IMR-90 (cell line): Measurements from ENCODE around the gene E2F3. TPM values are rescaled to one million over a fixed set of nuclear protein-coding genes. Genes with fewer than 3 reads are reported as not detected.

Source experiments
- ATAC-seq: fragments of 200-7000 bp; cut with Tn5 transposase; 2 replicates; pipeline ENCODE4 v1.9.1; 2020; ENCODE audit warnings: low read depth, mild to moderate bottlenecking, moderate library complexity
- BruUV-seq: library from RNA; stranded (reverse); fragments of 400-500 nt; replicated peaks from 2 replicates; lab custom pipeline; 2021; lab: Mats Ljungman, UMichigan
- CTCF ChIA-PET: fragments of 300-600 bp; formaldehyde crosslinking; extraction: SDS; loops from one replicate; lab custom pipeline; 2021; ENCODE audit warnings: antibody characterized with exemption; lab: Yijun Ruan, JAX
- POLR2A ChIA-PET: fragments of 300-600 bp; sonication (Branson Sonifier 250); formaldehyde crosslinking; loops from one replicate; lab custom pipeline; 2022; ENCODE audit warnings: antibody characterized with exemption; ENCODE audit not compliant: unreplicated experiment; lab: Charles Lee
- DNase-seq: peaks from one replicate; pipeline ENCODE4 v3.0.0; 2013
- H2AFZ ChIP-seq: replicated peaks from 2 replicates; pipeline ENCODE3; 2013; ENCODE audit warnings: low read length, mild to moderate bottlenecking; ENCODE audit not compliant: poor library complexity
- H2AK5ac ChIP-seq: 2 replicates; pipeline ENCODE4 v1.6.1; 2013; ENCODE audit warnings: low read depth, low read length, inconsistent platforms
- H2AK9ac ChIP-seq: replicated peaks from 2 replicates; pipeline ENCODE3; 2013; ENCODE audit warnings: mild to moderate bottlenecking, low read depth, low read length, moderate library complexity; ENCODE audit not compliant: poor library complexity
- H2BK120ac ChIP-seq: 2 replicates; pipeline ENCODE4 v1.6.1; 2013; ENCODE audit warnings: low read depth, low read length, inconsistent platforms
- H2BK15ac ChIP-seq: 3 replicates; pipeline ENCODE4 v1.6.1; 2013; ENCODE audit warnings: low read depth, low read length, inconsistent platforms
- H2BK20ac ChIP-seq: 2 replicates; pipeline ENCODE4 v1.6.1; 2013; ENCODE audit warnings: low read depth, mild to moderate bottlenecking, inconsistent platforms, low read length, moderate library complexity
- H2BK5ac ChIP-seq: 2 replicates; pipeline ENCODE4 v1.6.1; 2013; ENCODE audit warnings: mild to moderate bottlenecking, low read depth, low read length, inconsistent platforms; ENCODE audit not compliant: poor library complexity, severe bottlenecking
- H3K14ac ChIP-seq: replicated peaks from 2 replicates; pipeline ENCODE4 v1.6.1; 2013; ENCODE audit warnings: low read depth, low read length, inconsistent platforms
- H3K18ac ChIP-seq: 2 replicates; pipeline ENCODE4 v1.6.1; 2013; ENCODE audit warnings: low read depth, low read length, control low read depth
- H3K23ac ChIP-seq: 2 replicates; pipeline ENCODE4 v1.6.1; 2013; ENCODE audit warnings: low read depth, low read length, inconsistent platforms
- H3K27ac ChIP-seq: 2 replicates; pipeline ENCODE4 v1.5.1; 2013; ENCODE audit warnings: mild to moderate bottlenecking, control low read depth, low read length; ENCODE audit not compliant: insufficient read depth
- H3K27me3 ChIP-seq: 2 replicates; pipeline ENCODE4 v1.6.1; 2013; ENCODE audit warnings: low read length; ENCODE audit not compliant: control insufficient read depth, insufficient read depth
- H3K36me3 ChIP-seq: 2 replicates; pipeline ENCODE4 v1.6.1; 2013; ENCODE audit warnings: low read length, mixed read lengths; ENCODE audit not compliant: control insufficient read depth, insufficient read depth
- H3K4ac ChIP-seq: 2 replicates; pipeline ENCODE4 v1.6.1; 2013; ENCODE audit warnings: low read depth, low read length, inconsistent platforms
- H3K4me1 ChIP-seq: 2 replicates; pipeline ENCODE4 v1.6.1; 2013; ENCODE audit warnings: low read length, mixed read lengths; ENCODE audit not compliant: control insufficient read depth, insufficient read depth
- H3K4me2 ChIP-seq: 2 replicates; pipeline ENCODE4 v1.6.1; 2013; ENCODE audit warnings: low read depth, mild to moderate bottlenecking, control low read depth, low read length, moderate library complexity
- H3K4me3 ChIP-seq: 2 replicates; pipeline ENCODE4 v1.5.1; 2013; ENCODE audit warnings: low read depth, mild to moderate bottlenecking, control low read depth, low read length, moderate library complexity; ENCODE audit not compliant: insufficient read depth
- H3K56ac ChIP-seq: 2 replicates; pipeline ENCODE4 v1.6.1; 2013; ENCODE audit warnings: low read length, inconsistent platforms; ENCODE audit not compliant: insufficient read depth; ENCODE audit errors: extremely low read depth
- H3K79me1 ChIP-seq, 2 experiments: 2 replicates each; pipeline ENCODE4 v1.6.1; 2013; ENCODE audit warnings: low read length in 2 of 2, inconsistent platforms in 1 of 2, low read depth in 1 of 2
- H3K9ac ChIP-seq: 2 replicates; pipeline ENCODE4 v1.6.1; 2013; ENCODE audit warnings: low read depth, low read length, control low read depth
- H3K9me1 ChIP-seq: 2 replicates; pipeline ENCODE4 v1.6.1; 2013; ENCODE audit warnings: low read length, inconsistent platforms; ENCODE audit not compliant: insufficient read depth
- H3K9me3 ChIP-seq: 2 replicates; pipeline ENCODE4 v1.6.1; 2013; ENCODE audit warnings: low read length; ENCODE audit not compliant: control insufficient read depth, insufficient read depth
- H4K20me1 ChIP-seq: 2 replicates; pipeline ENCODE4 v1.6.1; 2013; ENCODE audit warnings: low read length, inconsistent platforms; ENCODE audit not compliant: insufficient read depth
- H4K5ac ChIP-seq: 2 replicates; pipeline ENCODE4 v1.6.1; 2013; ENCODE audit warnings: mild to moderate bottlenecking, low read depth, low read length, control low read depth
- H4K8ac ChIP-seq, 2 experiments: 2 replicates each; pipeline ENCODE4 v1.6.1; 2013; ENCODE audit warnings: low read depth in 2 of 2, low read length in 2 of 2, control low read depth in 1 of 2, inconsistent platforms in 1 of 2
- H4K91ac ChIP-seq: 2 replicates; pipeline ENCODE4 v1.6.1; 2013; ENCODE audit warnings: low read depth, low read length, inconsistent platforms; ENCODE audit not compliant: insufficient read depth
- MAFK ChIP-seq: IDR thresholded peaks from 2 replicates; pipeline ENCODE4 v1.6.1; 2012; ENCODE audit warnings: low read depth, low read length, improper control_type of control experiment
- RFX5 ChIP-seq: IDR thresholded peaks from 2 replicates; pipeline ENCODE4 v1.8.0; 2012; ENCODE audit warnings: low read depth, mild to moderate bottlenecking, low read length, moderate library complexity
- WGBS, 2 experiments: methylation state at CpG; one replicate each; pipeline versions ENCODE4 v1.1.5 to v1.1.7; 2013; ENCODE audit warnings: missing lambda C conversion rate in 2 of 2; ENCODE audit not compliant: insufficient read length in 1 of 2; ENCODE audit errors: extremely low coverage in 2 of 2; 5-methylcytosine and 5-hydroxymethylcytosine counted together
- dilution Hi-C: fragments of 300-500 bp; cut with HindIII; formaldehyde crosslinking; loops from one replicate; pipeline ENCODE4 v1.14.3; 2018; ENCODE audit warnings: low sequenced_read_pairs; ENCODE audit not compliant: unreplicated experiment
- in situ Hi-C: fragments of 300-500 bp; cut with MboI; formaldehyde crosslinking; loops from 3 replicates; pipeline ENCODE4 v1.14.3; 2019; ENCODE audit warnings: low sequenced_read_pairs, inconsistent platforms, mixed read lengths
- intact Hi-C: fragments of 100-400 bp; cut with micrococcal nuclease; formaldehyde crosslinking; loops from 2 replicates; pipeline ENCODE4 v1.10.0; 2022
- polyA plus RNA-seq, 3 experiments: library from polyadenylated mRNA; depleted of rRNA; stranded (reverse); fragments of >200 nt; gene quantifications; 2 replicates each; pipeline ENCODE4 v1.2.3, GENCODE V29; 2012; ENCODE audit warnings: low replicate concordance in 1 of 3
- total RNA-seq: library from RNA; depleted of rRNA; stranded (reverse); fragments of >200 nt; gene quantifications from 2 replicates; pipeline ENCODE4 v1.2.3, GENCODE V29; 2012

Gene E2F3
- total and polyA plus RNA-seq, 2 of the 4 experiments (the other 2 are of a cell fraction) = 2.3 to 8.2 TPM

- no peak overlapping the region for H3K14ac ChIP-seq
- DNase-seq (no peak), ATAC-seq (no peak)
- H2AK9ac ChIP-seq = no peak overlapping the region
- TF ChIP-seq MAFK = peak; percentile 60
- no peak for TF ChIP-seq RFX5
- intact Hi-C loops (no loop called here), in situ Hi-C loops (no loop called here), dilution Hi-C loops (no loop called here)
- no peak overlapping the region for H3K18ac ChIP-seq
- H3K9me3 ChIP-seq = no peaks in the 10 kb centered on the region
- H2BK120ac ChIP-seq = no peak overlapping the region
- H3K4me2 ChIP-seq = no peak overlapping the region
- no peak overlapping the region for H3K4me3 ChIP-seq
- POLR2A ChIA-PET = no interaction called here
- peaks cover 35% of the 10 kb centered on the region for H4K20me1 ChIP-seq
- no peak overlapping the region for H4K8ac ChIP-seq
- no peak overlapping the region for H4K5ac ChIP-seq
- H3K27me3 ChIP-seq = no peaks in the 10 kb centered on the region
- peaks cover 5% of the 10 kb centered on the region for H3K9me1 ChIP-seq
- no TSS peak for BruUV-seq
- no peak overlapping the region for H2AFZ ChIP-seq
- no peak overlapping the region for H3K27ac ChIP-seq
- H3K56ac ChIP-seq = no peak overlapping the region
- no peak overlapping the region for H3K23ac ChIP-seq
- H4K91ac ChIP-seq = no peak overlapping the region
- no peak overlapping the region for H2BK15ac ChIP-seq
- no peak overlapping the region for H2BK20ac ChIP-seq
- H3K79me1 ChIP-seq = peaks cover 37 to 57% of the 10 kb centered on the region in 2 experiments
- WGBS, 2 experiments = no CpG with 5 or more reads among the region's 5 CpGs
- no peak overlapping the region for H3K9ac ChIP-seq
- CTCF ChIA-PET = no interaction called here
- H3K36me3 ChIP-seq = peaks cover 3% of the 10 kb centered on the region
- H2AK5ac ChIP-seq = no peak overlapping the region
- H3K4me1 ChIP-seq = no peaks in the 10 kb centered on the region
- no peak overlapping the region for H3K4ac ChIP-seq
- H2BK5ac ChIP-seq = no peak overlapping the region
Measured at GRCh38 chr6:20463396-20463795, 61.7 kb downstream of the E2F3 start.
